ENCODE data around the gene WAPL. TPM values are rescaled to one million over a fixed set of nuclear protein-coding genes. Genes with fewer than 3 reads are reported as not detected.

WAPL gene
- total RNA-seq, 1 donor from 2014 or later, result 29.3 TPM

- Mint-ChIP-seq H3K4me3 (ENCODE audit: unreplicated experiment) (no peak overlapping the region), H3K4me1 (ENCODE audit: unreplicated experiment) (no peaks in the 10 kb centered on the region), H3K27me3 (ENCODE audit: unreplicated experiment) (no peaks in the 10 kb centered on the region), H3K36me3 (ENCODE audit: unreplicated experiment) (peaks cover 27% of the 10 kb centered on the region), H3K9me3 (ENCODE audit: unreplicated experiment) (no peaks in the 10 kb centered on the region), H3K27ac (ENCODE audit: unreplicated experiment) (no peak overlapping the region)
- TF ChIP-seq CTCF (IDR thresholded peaks at IDR 0.05), result no peak
- DNase-seq (ENCODE audit: extremely low spot score, unreplicated experiment), result no peak
These were observed 32.4 kb downstream of the WAPL start for GRCh38 chr10:86489071-86489810.

- no peak for DNase-seq (ENCODE audit: extremely low spot score, unreplicated experiment)
- no peaks in the 10 kb centered on the region for H3K9me3 Mint-ChIP-seq (ENCODE audit: unreplicated experiment)
- no peaks in the 10 kb centered on the region for H3K27me3 Mint-ChIP-seq (ENCODE audit: unreplicated experiment)
- TF ChIP-seq CTCF (IDR thresholded peaks at IDR 0.05), result no peak
- H3K4me3 Mint-ChIP-seq (ENCODE audit: unreplicated experiment), result no peak overlapping the region
- peaks cover 26% of the 10 kb centered on the region for H3K36me3 Mint-ChIP-seq (ENCODE audit: unreplicated experiment)
- H3K27ac Mint-ChIP-seq (ENCODE audit: unreplicated experiment), result no peak overlapping the region
- H3K4me1 Mint-ChIP-seq (ENCODE audit: unreplicated experiment), result no peaks in the 10 kb centered on the region
These were observed 34.7 kb downstream of the WAPL start for GRCh38 chr10:86486856-86487255.

GRCh38 chr10:86483664-86484063 lies 37.9 kb downstream of the WAPL start:
- Mint-ChIP-seq H3K9me3 (ENCODE audit: unreplicated experiment) (no peaks in the 10 kb centered on the region), H3K27me3 (ENCODE audit: unreplicated experiment) (no peaks in the 10 kb centered on the region), H3K4me1 (ENCODE audit: unreplicated experiment) (no peaks in the 10 kb centered on the region), H3K27ac (ENCODE audit: unreplicated experiment) (no peak overlapping the region), H3K4me3 (ENCODE audit: unreplicated experiment) (no peak overlapping the region), H3K36me3 (ENCODE audit: unreplicated experiment) (peaks cover 19% of the 10 kb centered on the region)
- DNase-seq (ENCODE audit: extremely low spot score, unreplicated experiment), result no peak
- no peak for TF ChIP-seq CTCF (IDR thresholded peaks at IDR 0.05)

GRCh38 chr10:86481761-86482160 lies 39.8 kb downstream of the WAPL start:
- no peak overlapping the region for H3K27ac Mint-ChIP-seq (ENCODE audit: unreplicated experiment)
- H3K4me1 Mint-ChIP-seq (ENCODE audit: unreplicated experiment), result no peaks in the 10 kb centered on the region
- peaks cover 12% of the 10 kb centered on the region for H3K36me3 Mint-ChIP-seq (ENCODE audit: unreplicated experiment)
- H3K4me3 Mint-ChIP-seq (ENCODE audit: unreplicated experiment), result no peak overlapping the region
- no peak for DNase-seq (ENCODE audit: extremely low spot score, unreplicated experiment)
- H3K27me3 Mint-ChIP-seq (ENCODE audit: unreplicated experiment), result no peaks in the 10 kb centered on the region
- H3K9me3 Mint-ChIP-seq (ENCODE audit: unreplicated experiment), result no peaks in the 10 kb centered on the region
- TF ChIP-seq CTCF (IDR thresholded peaks at IDR 0.05), result no peak

- Mint-ChIP-seq H3K36me3 (ENCODE audit: unreplicated experiment) (peaks cover 15% of the 10 kb centered on the region), H3K4me3 (ENCODE audit: unreplicated experiment) (no peak overlapping the region), H3K27me3 (ENCODE audit: unreplicated experiment) (no peaks in the 10 kb centered on the region), H3K4me1 (ENCODE audit: unreplicated experiment) (no peaks in the 10 kb centered on the region), H3K27ac (ENCODE audit: unreplicated experiment) (no peak overlapping the region), H3K9me3 (ENCODE audit: unreplicated experiment) (no peaks in the 10 kb centered on the region)
- DNase-seq (ENCODE audit: extremely low spot score, unreplicated experiment), result no peak
- no peak for TF ChIP-seq CTCF (IDR thresholded peaks at IDR 0.05)
These were observed 41.0 kb downstream of the WAPL start for GRCh38 chr10:86480571-86480970.
